ENCODE results near the gene CTNNBL1.
"Not testable (repeated sequence)": the region's sequence is repeated elsewhere in the genome, so short reads cannot be mapped to it uniquely, and the experiment has no call there.

The CTNNBL1 gene

GRCh38 chr20:37677969-37678861, 15.6 kb upstream of the CTNNBL1 start:
- DNase-seq (ENCODE audit: low read depth), result no peak

- not testable (repeated sequence) for DNase-seq (ENCODE audit: low read depth)
Observed at GRCh38 chr20:37679751-37680150, 14.1 kb upstream of the CTNNBL1 start.

- no peak for DNase-seq (ENCODE audit: low read depth)
Observed at GRCh38 chr20:37680420-37680819, 13.4 kb upstream of the CTNNBL1 start.

- no peak for DNase-seq (ENCODE audit: low read depth)
Observed at GRCh38 chr20:37681384-37682112, 12.3 kb upstream of the CTNNBL1 start.

GRCh38 chr20:37683146-37683545, 10.7 kb upstream of the CTNNBL1 start:
- not testable (repeated sequence) for DNase-seq (ENCODE audit: low read depth)

GRCh38 chr20:37686762-37687477, 6.9 kb upstream of the CTNNBL1 start:
- DNase-seq (ENCODE audit: low read depth), result no peak

- no peak for DNase-seq (ENCODE audit: low read depth)
Observed at GRCh38 chr20:37687478-37687805, 6.4 kb upstream of the CTNNBL1 start.

GRCh38 chr20:37688093-37688492, 5.7 kb upstream of the CTNNBL1 start:
- no peak for DNase-seq (ENCODE audit: low read depth)

- no peak for DNase-seq (ENCODE audit: low read depth)
Observed at GRCh38 chr20:37690626-37691369, 3.0 kb upstream of the CTNNBL1 start.

- DNase-seq (ENCODE audit: low read depth), result no peak
Observed at GRCh38 chr20:37692459-37693166, 1.2 kb upstream of the CTNNBL1 start.

GRCh38 chr20:37693242-37693634, 592 bp upstream of the CTNNBL1 start:
- no peak for DNase-seq (ENCODE audit: low read depth)

GRCh38 chr20:37695684-37696342, 2.0 kb downstream of the CTNNBL1 start:
- DNase-seq (ENCODE audit: low read depth), result no peak

- DNase-seq (ENCODE audit: low read depth), result no peak
Observed at GRCh38 chr20:37697314-37697713, 3.5 kb downstream of the CTNNBL1 start.

GRCh38 chr20:37699202-37699601, 5.4 kb downstream of the CTNNBL1 start:
- DNase-seq (ENCODE audit: low read depth), result no peak

- no peak for DNase-seq (ENCODE audit: low read depth)
Observed at GRCh38 chr20:37700301-37700700, 6.5 kb downstream of the CTNNBL1 start.

- DNase-seq (ENCODE audit: low read depth), result not testable (repeated sequence)
Observed at GRCh38 chr20:37701676-37702075, 7.8 kb downstream of the CTNNBL1 start.

- no peak for DNase-seq (ENCODE audit: low read depth)
Observed at GRCh38 chr20:37702403-37703034, 8.7 kb downstream of the CTNNBL1 start.

GRCh38 chr20:37703035-37703845, 9.4 kb downstream of the CTNNBL1 start:
- no peak for DNase-seq (ENCODE audit: low read depth)

GRCh38 chr20:37704955-37705354, 11.1 kb downstream of the CTNNBL1 start:
- no peak for DNase-seq (ENCODE audit: low read depth)
